ENCODE measurements around the gene INTS14. TPM values are rescaled to one million over a fixed set of nuclear protein-coding genes. Genes with fewer than 3 reads are reported as not detected.

Gene INTS14
- total and polyA plus RNA-seq, 9 donors: 25.5 to 41.7 (median 28.1) TPM

- intact Hi-C loops (cut with DNase I): no loop called here
- no peak for TF ChIP-seq CTCF (IDR thresholded peaks at IDR 0.05)
- no peak for TF ChIP-seq POLR2A (IDR thresholded peaks at IDR 0.05)
- TF ChIP-seq EP300 (IDR thresholded peaks at IDR 0.05): no peak
- H3K27me3 ChIP-seq: no peaks in the 10 kb centered on the region
- no peak overlapping the region for H3K4me3 ChIP-seq
- H3K27ac ChIP-seq: no peak overlapping the region
- H3K9me3 ChIP-seq: no peaks in the 10 kb centered on the region
- H3K36me3 ChIP-seq: no peaks in the 10 kb centered on the region
- no peaks in the 10 kb centered on the region for H3K4me1 ChIP-seq (ENCODE audit: insufficient read depth)
- 63 to 72% (median 70%) methylated on average over 6 of the region's 6 CpGs for WGBS, 3 donors
- no peak for DNase-seq
These were observed 31.7 kb upstream of the INTS14 start for GRCh38 chr15:65642594-65642993.

GRCh38 chr15:65641768-65642475 is 31.0 kb upstream of the INTS14 start:
- no peak overlapping the region for H3K27ac ChIP-seq
- intact Hi-C loops (cut with DNase I): no loop called here
- H3K36me3 ChIP-seq: no peaks in the 10 kb centered on the region
- TF ChIP-seq POLR2A (IDR thresholded peaks at IDR 0.05) (no peak), CTCF (IDR thresholded peaks at IDR 0.05) (no peak), EP300 (IDR thresholded peaks at IDR 0.05) (no peak)
- H3K27me3 ChIP-seq: no peaks in the 10 kb centered on the region
- no peaks in the 10 kb centered on the region for H3K4me1 ChIP-seq (ENCODE audit: insufficient read depth)
- H3K9me3 ChIP-seq: no peaks in the 10 kb centered on the region
- no peak overlapping the region for H3K4me3 ChIP-seq
- 29 to 38% (median 34%) methylated on average over 6 of the region's 6 CpGs for whole genome bisulfite sequencing, 3 donors
- DNase-seq: no peak

GRCh38 chr15:65639509-65639908 is 28.6 kb upstream of the INTS14 start:
- intact Hi-C loops (cut with DNase I): loop anchor here in 2 of 4 donors (5.0 to 10.0 kb wide), 2 partner anchors 613 to 645 kb away; partner anchors contain the start of gene MEGF11 (in 1 of the 2)
- H3K36me3 ChIP-seq: no peaks in the 10 kb centered on the region
- 28 to 51% (median 46%) methylated on average over 6 of the region's 6 CpGs for WGBS, 3 donors
- no peaks in the 10 kb centered on the region for H3K9me3 ChIP-seq
- no peaks in the 10 kb centered on the region for H3K27me3 ChIP-seq
- no peak overlapping the region for H3K27ac ChIP-seq
- no peak overlapping the region for H3K4me3 ChIP-seq
- TF ChIP-seq EP300 (IDR thresholded peaks at IDR 0.05) (no peak), POLR2A (IDR thresholded peaks at IDR 0.05) (no peak), CTCF (IDR thresholded peaks at IDR 0.05) (no peak)
- DNase-seq: no peak
- no peaks in the 10 kb centered on the region for H3K4me1 ChIP-seq (ENCODE audit: insufficient read depth)

GRCh38 chr15:65638681-65639089 is 27.8 kb upstream of the INTS14 start:
- intact Hi-C loops (cut with DNase I): loop anchor here in 2 of 4 donors (5.0 to 10.0 kb wide), 2 partner anchors 614 to 646 kb away; partner anchors contain the start of gene MEGF11 (in 1 of the 2)
- peak in 2 of 5 donors; percentile 16 to 42 for DNase-seq
- Histone ChIP-seq H3K36me3 (no peaks in the 10 kb centered on the region), H3K4me1 (ENCODE audit: insufficient read depth) (no peaks in the 10 kb centered on the region), H3K4me3 (no peak overlapping the region), H3K27ac (no peak overlapping the region), H3K27me3 (no peaks in the 10 kb centered on the region), H3K9me3 (no peaks in the 10 kb centered on the region)
- 0 to 2% (median 1%) methylated on average over 3 of the region's 3 CpGs for WGBS, 3 donors
- no peak for TF ChIP-seq POLR2A (IDR thresholded peaks at IDR 0.05)
- TF ChIP-seq EP300 (IDR thresholded peaks at IDR 0.05): no peak
- TF ChIP-seq CTCF (IDR thresholded peaks at IDR 0.05): peak; percentile 70 to 77 (median 72)
